ENCODE data around the gene PXDN. TPM values are rescaled to one million over a fixed set of nuclear protein-coding genes. Genes with fewer than 3 reads are reported as not detected.
A peak's percentile ranks its signal among the peaks of the same experiment; 100 is the strongest.

Gene PXDN
- total RNA-seq, 1 donor from 2014 or later, result 189 TPM

DNA sequence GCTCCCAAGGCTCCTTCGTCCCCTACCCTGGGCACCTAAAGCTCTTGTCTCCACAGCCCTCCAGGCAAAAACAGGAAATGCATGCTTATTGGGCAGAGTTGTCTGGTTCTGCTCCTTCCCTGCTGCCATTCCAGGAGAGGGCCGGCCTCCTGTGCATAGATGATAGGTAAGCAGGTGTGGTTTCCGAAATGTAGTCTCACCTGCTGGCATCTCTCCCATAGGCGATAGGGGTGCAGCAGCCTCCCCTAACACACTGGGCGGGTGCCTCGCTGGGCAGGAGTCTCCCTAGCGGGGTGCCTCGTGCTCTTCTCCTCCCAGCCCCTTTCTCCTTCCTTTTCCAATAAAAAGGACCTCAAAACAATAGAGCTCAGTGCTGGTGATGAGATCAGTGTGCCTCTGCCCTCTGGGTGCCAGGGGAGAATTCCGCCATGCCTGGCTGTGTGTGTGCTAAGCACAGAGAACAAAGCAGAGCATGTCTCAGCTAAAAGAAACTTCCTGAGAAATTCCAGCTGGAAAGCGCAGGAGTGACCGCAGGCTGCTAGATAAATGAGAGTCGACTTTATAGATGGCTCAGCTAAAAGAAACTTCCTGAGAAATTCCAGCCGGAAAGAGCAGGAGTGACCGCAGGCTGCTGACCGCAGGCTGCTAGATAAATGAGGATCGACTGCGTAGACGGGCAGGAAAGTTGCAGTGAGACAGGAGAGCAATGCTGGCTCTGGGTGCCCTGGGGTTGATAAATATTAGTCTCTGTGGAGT lies 11.3 kb upstream of the PXDN start:
- no peak for DNase-seq

DNA sequence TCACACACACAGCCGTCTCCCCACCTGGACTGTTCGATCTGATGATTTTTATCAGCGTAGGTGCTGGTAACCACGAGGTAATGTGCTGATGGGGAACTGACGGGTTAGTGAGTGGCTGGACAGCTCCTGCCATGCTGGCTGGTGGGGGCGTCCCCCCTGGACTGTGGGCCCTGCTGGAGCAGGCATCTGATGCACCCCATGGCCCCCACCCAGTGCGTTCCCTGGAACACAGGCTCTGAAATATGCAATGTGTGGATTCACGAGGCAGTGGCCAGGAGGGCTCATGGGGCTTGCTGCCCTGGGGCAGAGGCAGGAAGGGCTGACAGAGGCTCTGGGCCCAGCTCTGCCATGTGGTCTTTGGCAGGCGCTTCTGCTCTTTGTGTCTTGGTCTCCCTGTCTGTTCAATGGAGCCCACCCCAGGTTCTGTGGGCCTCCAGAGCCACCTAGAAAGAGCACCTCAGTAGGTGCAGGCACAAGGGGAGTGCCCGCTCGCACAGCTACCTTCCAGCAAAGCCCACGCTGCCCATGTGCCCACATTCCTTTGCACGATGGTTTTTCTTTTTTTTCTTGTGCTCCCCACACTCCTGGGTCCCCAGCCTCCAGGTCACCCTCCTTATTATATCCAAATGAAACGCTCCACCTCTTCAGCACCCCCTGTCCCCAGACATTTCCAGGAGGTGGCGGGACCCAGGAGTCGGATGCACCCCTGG lies 10.3 kb upstream of the PXDN start:
- no peak for DNase-seq

- DNase-seq, result no peak
Measured at GRCh38 chr2:1754046-1754445, 9.7 kb upstream of the PXDN start.

DNA sequence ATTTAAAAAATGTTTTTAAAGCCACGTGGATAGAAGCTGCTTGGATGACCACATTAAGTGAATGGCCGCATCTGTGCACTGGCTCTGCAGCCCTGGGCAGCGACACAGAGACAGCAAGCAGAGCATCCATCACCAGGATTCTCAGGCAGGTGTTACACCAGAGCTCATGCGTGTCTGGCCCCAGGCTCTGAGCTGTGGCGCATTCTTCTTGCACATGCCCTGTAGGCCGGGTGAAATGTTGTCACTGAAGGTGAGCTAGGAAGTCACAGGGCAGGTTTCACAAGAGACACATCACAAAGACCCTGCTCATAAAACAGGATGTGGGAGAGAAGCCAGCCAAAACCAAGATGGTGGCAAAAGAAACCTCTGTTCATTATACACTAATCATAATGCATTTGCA lies 8.4 kb upstream of the PXDN start:
- no peak for DNase-seq

GRCh38 chr2:1751767-1752725 lies 7.7 kb upstream of the PXDN start:
- no peak for DNase-seq

DNA sequence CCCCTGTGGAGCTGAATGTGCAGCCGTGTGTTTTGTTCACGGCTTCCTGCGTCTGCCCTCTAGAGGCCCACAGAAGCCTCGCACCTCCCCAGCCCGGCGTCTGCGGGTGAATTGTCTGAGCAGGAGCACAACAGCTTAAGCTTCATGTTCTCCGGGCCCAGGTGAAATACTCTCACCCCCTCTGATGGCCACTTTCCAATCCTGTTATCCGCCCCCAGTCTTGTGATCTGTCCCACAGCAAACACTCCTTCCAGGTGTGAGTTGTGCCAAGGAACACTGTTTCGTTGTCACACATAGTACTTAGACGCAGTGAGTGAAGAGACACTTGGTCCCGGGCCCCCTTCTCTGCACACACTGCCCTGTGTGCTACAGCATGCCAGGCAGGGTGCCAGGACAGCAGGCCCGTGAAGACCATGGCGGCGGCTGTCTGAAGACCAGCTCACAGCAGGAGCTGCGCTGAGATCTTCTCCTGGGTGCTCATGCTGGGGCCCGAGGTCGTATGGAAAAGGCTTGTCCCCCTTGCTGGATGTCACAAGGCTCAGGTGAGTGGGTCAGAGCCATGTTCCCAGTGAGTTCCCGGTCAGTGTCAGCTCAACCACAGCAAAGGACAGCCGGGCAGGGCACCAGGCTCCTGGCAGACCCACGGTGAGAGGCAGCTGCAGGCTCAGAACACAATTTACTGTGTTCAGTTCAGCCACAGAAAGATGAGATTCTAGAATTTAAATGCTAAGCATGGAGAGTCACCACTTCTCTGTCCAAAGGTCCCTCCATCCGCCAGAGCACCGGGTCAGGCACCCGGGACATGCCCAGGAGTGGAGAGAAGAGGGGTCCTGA lies 6.8 kb upstream of the PXDN start:
- DNase-seq, result peak; percentile 86

- DNase-seq, result no peak
Measured at GRCh38 chr2:1750270-1750932, 6.1 kb upstream of the PXDN start.

DNA sequence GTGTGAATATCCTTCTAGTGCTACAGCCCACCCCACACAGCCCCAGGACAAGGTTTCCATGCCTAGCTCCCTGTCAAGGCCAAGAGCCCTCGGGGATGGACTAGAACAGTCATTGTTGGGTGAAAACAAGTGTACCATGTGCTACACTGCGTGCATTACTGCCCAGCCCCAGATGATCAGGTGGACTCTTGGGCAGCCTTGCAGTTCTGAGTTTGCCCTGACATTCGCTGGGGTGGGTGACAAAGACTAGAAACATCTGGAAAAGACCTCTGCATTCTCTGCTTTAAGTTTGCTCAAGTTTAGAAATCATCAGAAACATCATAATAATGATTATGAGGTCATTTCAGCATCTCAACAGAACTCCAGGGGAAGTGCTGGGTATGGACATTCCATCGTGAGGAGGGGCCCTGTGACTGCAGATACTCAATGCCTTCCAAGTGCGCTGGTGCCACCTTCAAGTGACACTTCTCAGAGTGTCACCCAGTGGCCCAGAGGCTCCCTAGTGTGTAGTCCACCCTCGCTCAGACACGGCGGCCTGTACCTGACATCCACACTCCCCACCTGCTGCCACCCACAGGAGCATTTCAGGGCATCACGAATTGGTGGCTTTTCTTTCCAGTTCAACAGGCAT lies 5.3 kb upstream of the PXDN start:
- DNase-seq, result no peak

DNA sequence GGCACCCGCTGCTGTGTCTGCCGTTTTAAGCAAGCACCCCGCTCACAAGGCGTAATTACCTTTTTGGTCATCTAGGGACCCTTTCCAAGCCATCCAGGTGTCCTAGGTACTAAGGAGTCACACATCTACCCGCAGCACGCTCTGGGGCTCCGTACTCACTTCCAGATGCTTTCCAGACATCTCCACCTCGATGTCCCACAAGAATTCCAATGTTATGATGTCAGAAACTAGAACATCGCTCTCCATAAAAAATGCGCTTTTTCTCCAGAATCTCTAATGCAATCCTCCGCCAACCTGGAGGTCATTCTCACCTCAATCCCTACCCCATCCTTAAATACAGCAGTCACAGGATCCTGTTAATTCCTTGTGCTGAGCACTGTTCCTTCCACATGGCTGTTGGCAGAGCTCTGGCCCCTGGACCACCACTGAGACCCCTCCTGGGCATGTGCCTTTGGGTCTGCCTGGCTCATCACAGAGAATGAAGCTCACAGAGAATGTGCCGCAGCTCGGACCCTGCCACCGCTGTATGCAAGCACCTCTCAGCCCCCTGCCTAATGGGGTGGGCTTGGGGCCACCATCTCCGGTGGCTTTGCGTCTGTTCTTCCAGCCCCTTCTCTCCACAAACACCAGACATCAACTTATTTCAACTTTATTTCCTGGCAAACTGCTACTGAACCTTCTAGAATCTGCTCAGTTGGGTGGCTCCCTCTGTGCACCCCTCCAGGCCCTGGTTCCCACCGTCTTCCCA lies 4.6 kb upstream of the PXDN start:
- DNase-seq, result no peak

- DNase-seq, result no peak
Measured at GRCh38 chr2:1748176-1748740, 3.9 kb upstream of the PXDN start.

- DNase-seq, result no peak
Measured at GRCh38 chr2:1747065-1747941, 3.0 kb upstream of the PXDN start.

GRCh38 chr2:1746174-1747064 lies 2.1 kb upstream of the PXDN start:
- no peak for DNase-seq

DNA sequence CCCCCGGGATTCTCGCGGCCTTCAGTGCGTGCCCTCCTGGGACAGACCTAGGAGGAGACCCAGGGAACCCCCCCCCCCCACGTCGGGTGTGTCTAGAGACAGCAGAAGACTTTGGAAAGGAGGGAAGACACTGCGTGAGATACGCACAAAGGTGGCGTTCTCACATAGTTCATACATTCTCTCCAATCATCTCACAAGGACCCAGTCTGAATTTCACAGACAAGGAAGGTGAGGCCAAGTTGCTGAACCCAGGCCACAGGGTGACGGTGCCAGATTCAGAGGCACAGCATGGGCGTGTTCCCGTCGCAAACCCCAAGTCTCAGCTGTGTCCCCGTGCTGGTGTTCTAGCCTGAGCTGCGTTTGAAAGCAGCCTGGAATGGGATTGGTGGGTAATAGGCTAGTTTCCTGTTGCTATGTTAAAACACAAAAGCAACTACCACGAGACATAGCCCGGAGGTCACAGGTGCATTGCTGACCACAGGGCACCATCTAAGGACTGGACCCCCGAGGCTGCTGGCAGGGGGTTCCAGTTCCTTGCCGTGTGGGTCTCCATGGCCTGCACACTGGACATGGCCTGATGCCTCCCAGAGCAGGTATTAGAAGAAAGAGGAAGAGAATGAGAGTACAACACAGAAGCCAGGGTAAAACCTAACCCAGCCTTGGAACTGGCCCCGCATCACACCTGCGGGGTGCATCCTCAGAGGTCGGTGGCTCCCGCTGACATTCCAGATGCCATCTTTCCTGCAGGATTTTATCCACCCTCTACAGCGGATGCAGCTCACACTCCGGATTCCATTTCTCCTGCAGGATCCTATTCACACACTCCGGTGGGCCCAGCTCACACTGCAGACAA lies 1.1 kb upstream of the PXDN start:
- DNase-seq, result no peak

DNA sequence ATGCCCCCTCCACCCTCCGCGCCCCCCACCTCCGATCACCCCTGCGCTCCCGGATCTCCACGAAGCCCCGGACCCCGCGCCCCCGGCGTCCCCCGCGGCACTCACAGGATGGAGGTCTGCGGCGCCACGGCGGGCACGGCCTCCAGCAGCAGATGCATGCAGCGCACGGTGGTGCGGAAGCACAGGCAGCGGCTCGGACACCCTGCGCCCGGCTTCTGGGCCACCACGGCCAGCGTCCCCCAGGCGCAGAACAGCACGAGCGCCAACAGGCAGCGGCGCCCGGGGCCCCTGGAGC lies 217 bp downstream of the PXDN start:
- DNase-seq, result no peak

DNA sequence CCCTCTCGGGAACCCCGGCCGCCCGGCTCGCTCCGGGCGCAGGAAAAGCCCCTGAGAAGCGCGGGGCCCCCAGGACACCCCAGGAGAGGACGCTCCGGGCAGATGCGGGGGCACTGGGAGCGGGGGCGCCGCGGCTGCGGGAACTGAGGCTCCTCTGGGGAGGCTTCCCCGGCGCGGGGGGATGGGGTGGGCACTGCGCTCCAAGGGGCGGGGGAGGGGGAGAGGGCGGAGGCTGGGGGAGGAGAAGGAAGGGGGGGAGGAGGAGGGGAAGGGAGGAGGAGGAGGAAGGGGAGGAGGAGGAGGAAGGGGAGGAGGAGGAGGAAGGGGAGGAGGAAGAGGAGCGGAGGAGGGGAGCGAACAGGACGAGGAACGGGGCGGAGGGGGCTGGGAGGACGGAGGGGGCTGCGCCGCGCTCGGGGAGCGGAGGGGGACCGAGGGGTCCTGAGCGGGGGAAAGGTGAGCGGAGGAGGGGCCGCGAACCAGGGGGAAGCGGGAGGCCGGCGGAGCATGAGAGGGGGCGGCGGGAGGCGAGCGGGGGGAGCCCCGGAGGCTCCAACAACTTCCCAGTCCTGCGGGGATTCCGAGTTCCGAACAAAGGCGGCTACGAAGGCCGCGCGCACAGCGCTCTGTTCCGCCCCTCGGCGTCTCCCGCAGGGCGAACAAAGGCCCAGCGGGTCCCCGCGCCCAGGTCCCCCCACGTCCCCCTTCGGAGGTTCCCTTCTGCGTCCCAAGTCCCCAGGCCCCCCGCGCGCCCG lies 742 bp downstream of the PXDN start:
- DNase-seq, result peak; percentile 70
